Kidney epithelial cell (primary cell): ENCODE data around the gene CRYBG1. TPM values are rescaled to one million over a fixed set of nuclear protein-coding genes. Genes with fewer than 3 reads are reported as not detected.
"Not testable (repeated sequence)": the region's sequence is repeated elsewhere in the genome, so short reads cannot be mapped to it uniquely, and the experiment has no call there.

Experiments used
- DNase-seq: peaks from one replicate; pipeline ENCODE4 v3.0.0-alpha.2; 2010; ENCODE audit warnings: low read depth
- H3K27me3 ChIP-seq: 2 replicates; pipeline ENCODE4 v1.6.0; 2011; ENCODE audit warnings: low read length; ENCODE audit not compliant: control insufficient read depth, insufficient read depth
- H3K36me3 ChIP-seq: 2 replicates; pipeline ENCODE4 v1.5.1; 2011; ENCODE audit warnings: low read length; ENCODE audit not compliant: control insufficient read depth, insufficient read depth
- H3K4me3 ChIP-seq: 2 replicates; pipeline ENCODE4 v1.5.1; 2011; ENCODE audit warnings: low read depth, mild to moderate bottlenecking, control low read depth, low read length
- total RNA-seq: library from RNA; depleted of rRNA; stranded (reverse); fragments of >200 nt; gene quantifications from 2 replicates; pipeline ENCODE4 v1.2.3, GENCODE V29; 2015
- TF ChIP-seq, protein P1 (sequence below): IDR thresholded peaks from 2 replicates; pipeline ENCODE4 v1.5.1; 2011; ENCODE audit warnings: mild to moderate bottlenecking, moderate library complexity, low read length, control low read depth, inconsistent platforms; ENCODE audit not compliant: insufficient read depth, poor library complexity, severe bottlenecking

CRYBG1 gene
- total RNA-seq, 1 donor from 2014 or later = 4.4 TPM

DNA sequence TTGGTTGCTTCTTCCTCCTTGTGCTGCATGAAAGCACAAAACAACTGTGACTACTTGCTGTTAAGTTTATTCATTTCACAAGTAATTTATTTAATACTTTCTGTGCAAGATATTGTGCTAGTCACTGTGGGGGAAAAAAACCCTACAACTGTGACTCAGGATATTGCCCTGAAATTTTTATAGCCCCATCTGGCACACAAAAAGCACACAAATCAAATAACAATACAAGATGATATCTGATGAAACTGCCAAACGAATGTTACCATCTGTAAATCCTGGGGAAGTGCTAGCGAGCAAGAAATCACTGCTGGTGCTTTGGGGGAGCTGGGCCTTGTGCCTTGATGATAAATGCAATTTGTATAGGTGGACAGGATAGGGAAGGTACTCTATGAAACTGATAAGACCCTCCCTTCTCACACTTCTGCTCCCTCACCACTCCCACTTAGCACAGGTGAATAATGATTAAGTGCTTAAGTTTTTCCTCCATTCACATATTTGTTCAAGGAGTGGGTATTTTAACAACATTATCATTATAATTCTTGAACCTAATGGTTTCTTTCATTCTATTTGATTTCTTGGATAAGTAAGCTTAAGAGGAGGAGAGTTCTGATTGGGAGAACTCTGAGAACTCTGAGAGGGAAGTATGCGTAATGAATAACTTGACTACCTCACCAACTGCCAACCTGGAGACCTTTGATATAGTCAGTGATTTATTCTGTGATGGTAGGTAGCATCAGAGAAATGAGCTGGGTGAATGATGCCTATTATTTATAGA, 153.5 kb downstream of the CRYBG1 start:
- no peaks in the 10 kb centered on the region for H3K27me3 ChIP-seq
- H3K36me3 ChIP-seq = no peaks in the 10 kb centered on the region
- no peak for DNase-seq
- no peak overlapping the region for H3K4me3 ChIP-seq
- TF ChIP-seq, protein P1, sequence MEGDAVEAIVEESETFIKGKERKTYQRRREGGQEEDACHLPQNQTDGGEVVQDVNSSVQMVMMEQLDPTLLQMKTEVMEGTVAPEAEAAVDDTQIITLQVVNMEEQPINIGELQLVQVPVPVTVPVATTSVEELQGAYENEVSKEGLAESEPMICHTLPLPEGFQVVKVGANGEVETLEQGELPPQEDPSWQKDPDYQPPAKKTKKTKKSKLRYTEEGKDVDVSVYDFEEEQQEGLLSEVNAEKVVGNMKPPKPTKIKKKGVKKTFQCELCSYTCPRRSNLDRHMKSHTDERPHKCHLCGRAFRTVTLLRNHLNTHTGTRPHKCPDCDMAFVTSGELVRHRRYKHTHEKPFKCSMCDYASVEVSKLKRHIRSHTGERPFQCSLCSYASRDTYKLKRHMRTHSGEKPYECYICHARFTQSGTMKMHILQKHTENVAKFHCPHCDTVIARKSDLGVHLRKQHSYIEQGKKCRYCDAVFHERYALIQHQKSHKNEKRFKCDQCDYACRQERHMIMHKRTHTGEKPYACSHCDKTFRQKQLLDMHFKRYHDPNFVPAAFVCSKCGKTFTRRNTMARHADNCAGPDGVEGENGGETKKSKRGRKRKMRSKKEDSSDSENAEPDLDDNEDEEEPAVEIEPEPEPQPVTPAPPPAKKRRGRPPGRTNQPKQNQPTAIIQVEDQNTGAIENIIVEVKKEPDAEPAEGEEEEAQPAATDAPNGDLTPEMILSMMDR = no peak

DNA sequence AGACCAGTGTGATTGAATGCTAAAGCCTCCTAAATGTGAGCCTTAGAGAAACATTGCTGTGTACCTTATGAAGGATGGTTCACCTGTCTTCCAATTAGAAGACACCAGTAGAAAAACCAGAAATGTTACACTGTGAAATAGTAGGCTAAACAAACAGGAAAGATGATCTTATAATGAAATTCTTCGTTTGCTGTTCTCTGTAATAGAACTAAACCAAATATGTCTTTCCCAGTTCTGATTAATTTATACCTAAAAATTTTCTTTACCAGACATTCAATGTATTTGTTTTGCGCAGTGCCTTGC, 154.0 kb downstream of the CRYBG1 start:
- no peak for DNase-seq
- H3K27me3 ChIP-seq = no peaks in the 10 kb centered on the region
- TF ChIP-seq, protein P1 = no peak
- no peak overlapping the region for H3K4me3 ChIP-seq
- H3K36me3 ChIP-seq = no peaks in the 10 kb centered on the region

DNA sequence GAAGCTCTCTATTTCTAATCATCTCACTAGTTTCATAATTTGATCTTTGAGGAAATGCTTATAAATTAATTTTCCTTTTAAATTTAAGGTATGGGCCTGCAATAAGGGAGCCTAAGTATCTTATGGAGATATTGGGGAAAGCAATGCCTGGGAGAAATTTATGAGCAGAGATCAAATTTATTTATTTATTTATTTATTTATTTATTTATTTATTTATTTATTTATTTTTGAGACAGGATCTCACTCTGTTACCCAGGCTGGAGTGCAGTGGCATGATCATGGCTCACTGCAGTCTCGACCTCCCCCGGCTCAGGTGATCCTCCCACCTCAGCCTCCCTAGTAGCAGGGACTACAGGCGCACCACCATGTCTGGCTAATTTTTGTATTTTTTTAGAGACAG, 155.1 kb downstream of the CRYBG1 start:
- DNase-seq, H3K36me3 ChIP-seq, H3K4me3 ChIP-seq, H3K27me3 ChIP-seq: not testable (repeated sequence)

DNA sequence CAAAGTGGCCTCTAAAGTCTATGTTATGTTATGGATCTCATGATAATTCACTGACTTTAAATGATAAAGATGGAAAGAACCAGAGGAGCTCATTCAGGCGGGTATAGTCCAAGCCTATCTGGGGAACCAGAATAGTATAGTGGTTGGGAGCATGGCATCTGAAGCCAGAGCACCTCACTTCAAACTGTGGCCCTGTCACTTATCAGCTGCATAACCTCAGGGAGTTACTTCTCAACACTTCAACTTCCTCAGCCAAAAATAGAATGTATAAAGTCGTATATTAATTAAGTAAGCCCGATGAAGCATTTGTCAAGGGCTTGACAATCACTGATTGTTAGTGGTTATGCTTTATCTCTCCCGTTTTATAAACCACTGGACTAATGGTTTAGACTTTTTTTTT, 156.1 kb downstream of the CRYBG1 start:
- TF ChIP-seq, protein P1 = no peak
- Histone ChIP-seq H3K4me3 (no peak overlapping the region), H3K27me3 (no peaks in the 10 kb centered on the region), H3K36me3 (no peaks in the 10 kb centered on the region)
- no peak for DNase-seq

DNA sequence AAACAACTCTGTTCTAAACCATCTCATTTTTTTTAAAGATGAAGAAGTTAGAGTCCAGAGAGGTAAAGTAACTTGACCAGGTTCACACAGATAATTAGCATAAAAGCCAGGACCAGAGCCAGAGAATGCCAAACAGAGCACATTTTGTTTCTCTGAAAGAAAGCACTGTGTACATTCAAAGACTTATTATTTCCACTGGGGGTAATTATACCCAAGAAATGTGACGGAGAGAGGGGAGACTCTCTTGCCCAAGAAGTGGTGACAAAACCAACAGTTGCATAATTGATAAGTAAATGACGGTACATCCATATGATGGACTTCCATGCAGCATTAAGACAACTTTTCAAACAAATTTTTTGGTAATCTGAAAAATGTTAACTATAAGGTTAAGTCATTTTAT, 157.2 kb downstream of the CRYBG1 start:
- no peak for DNase-seq
- Histone ChIP-seq H3K27me3 (no peaks in the 10 kb centered on the region), H3K36me3 (no peaks in the 10 kb centered on the region), H3K4me3 (no peak overlapping the region)
- TF ChIP-seq, protein P1 = no peak

DNA sequence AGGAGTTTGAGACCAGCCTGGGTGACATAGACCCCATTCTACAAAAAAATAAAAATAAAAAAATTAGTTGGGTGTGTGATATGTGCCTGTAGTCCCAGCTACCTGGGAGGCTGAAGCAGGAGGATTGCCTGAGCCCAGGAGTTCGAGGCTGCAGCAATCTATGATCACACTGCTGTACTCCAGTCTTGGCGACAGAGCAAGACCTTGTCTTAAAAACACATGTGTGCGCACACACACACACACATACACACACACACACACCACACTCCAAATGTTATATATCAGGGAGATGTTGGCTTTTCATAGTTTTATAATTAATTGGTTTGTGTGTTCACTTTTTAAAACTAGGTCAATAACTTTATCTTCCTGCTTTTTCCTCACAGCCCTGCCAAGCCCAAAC, 158.2 kb downstream of the CRYBG1 start:
- Histone ChIP-seq H3K36me3 (no peaks in the 10 kb centered on the region), H3K4me3 (no peak overlapping the region), H3K27me3 (no peaks in the 10 kb centered on the region)
- DNase-seq = no peak
- TF ChIP-seq, protein P1 = no peak
